ENCODE results near the gene CCDC146. TPM values are rescaled to one million over a fixed set of nuclear protein-coding genes. Genes with fewer than 3 reads are reported as not detected.

CCDC146 gene
- total RNA-seq, 6 donors from 2014 or later: 3.6 to 62.4 (median 18.7) TPM

DNA sequence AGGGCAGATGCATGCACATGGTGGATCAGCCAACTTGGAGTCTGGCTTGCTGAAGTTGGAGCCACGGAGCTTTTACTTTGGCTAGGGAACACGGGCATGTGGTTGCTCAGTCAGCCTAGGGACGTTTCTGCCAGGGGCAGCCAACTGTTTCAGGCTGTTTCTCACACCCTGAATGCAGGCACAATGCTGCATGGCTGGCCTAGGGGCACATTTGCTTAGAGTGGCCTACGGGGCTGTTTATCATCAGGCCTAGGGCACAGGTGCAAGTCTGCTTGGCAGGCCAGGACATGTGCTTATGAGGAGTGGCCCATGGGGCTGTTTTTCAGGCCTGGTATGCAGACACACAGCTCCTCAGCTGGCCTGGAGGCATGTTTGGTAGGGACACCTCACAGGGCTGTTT is 186.4 kb downstream of the CCDC146 start:
- no peak for ATAC-seq (ENCODE audit: low FRiP score in 2 of 2)
- H3K4me1 ChIP-seq: peaks cover 0 to 10% (median 4%) of the 10 kb centered on the region in 4 donors
- WGBS, 2 donors: 86% methylated on average over 4 of the region's 4 CpGs; no CpG with 5 or more reads in 1 of the 2 donors

GRCh38 chr7:77309714-77310220 is 187.4 kb downstream of the CCDC146 start:
- peaks cover 0 to 10% (median 4%) of the 10 kb centered on the region in 4 donors for H3K4me1 ChIP-seq
- H3K27ac ChIP-seq: no peak overlapping the region
- peaks cover 0 to under 1% (median 0%) of the 10 kb centered on the region in 4 donors for H3K9me3 ChIP-seq
- no peaks in the 10 kb centered on the region for H3K27me3 ChIP-seq
- WGBS, 2 donors: 84% methylated on average over 1 of the region's 1 CpG
- H3K4me3 ChIP-seq: no peak overlapping the region
- H3K36me3 ChIP-seq: peaks cover 0 to 28% (median 19%) of the 10 kb centered on the region in 4 donors
- DNase-seq: no peak
- ATAC-seq (ENCODE audit: low FRiP score in 2 of 2): no peak
- TF ChIP-seq POLR2A (IDR thresholded peaks at IDR 0.05) (no peak), EP300 (IDR thresholded peaks at IDR 0.05) (no peak), POLR2AphosphoS5 (IDR thresholded peaks at IDR 0.05) (no peak)
- TF ChIP-seq, protein P1, sequence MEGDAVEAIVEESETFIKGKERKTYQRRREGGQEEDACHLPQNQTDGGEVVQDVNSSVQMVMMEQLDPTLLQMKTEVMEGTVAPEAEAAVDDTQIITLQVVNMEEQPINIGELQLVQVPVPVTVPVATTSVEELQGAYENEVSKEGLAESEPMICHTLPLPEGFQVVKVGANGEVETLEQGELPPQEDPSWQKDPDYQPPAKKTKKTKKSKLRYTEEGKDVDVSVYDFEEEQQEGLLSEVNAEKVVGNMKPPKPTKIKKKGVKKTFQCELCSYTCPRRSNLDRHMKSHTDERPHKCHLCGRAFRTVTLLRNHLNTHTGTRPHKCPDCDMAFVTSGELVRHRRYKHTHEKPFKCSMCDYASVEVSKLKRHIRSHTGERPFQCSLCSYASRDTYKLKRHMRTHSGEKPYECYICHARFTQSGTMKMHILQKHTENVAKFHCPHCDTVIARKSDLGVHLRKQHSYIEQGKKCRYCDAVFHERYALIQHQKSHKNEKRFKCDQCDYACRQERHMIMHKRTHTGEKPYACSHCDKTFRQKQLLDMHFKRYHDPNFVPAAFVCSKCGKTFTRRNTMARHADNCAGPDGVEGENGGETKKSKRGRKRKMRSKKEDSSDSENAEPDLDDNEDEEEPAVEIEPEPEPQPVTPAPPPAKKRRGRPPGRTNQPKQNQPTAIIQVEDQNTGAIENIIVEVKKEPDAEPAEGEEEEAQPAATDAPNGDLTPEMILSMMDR (IDR thresholded peaks at IDR 0.05): no peak

More for the DNA sequence above, 186.4 kb downstream of the CCDC146 start:
- H3K27me3 ChIP-seq: no peaks in the 10 kb centered on the region
- no peak overlapping the region for H3K27ac ChIP-seq
- H3K4me3 ChIP-seq: no peak overlapping the region
- no peak for DNase-seq
- TF ChIP-seq POLR2AphosphoS5 (IDR thresholded peaks at IDR 0.05) (no peak), EP300 (IDR thresholded peaks at IDR 0.05) (no peak), POLR2A (IDR thresholded peaks at IDR 0.05) (no peak)
- TF ChIP-seq, protein P1 (IDR thresholded peaks at IDR 0.05): no peak
- peaks cover 0 to 20% (median 17%) of the 10 kb centered on the region in 4 donors for H3K36me3 ChIP-seq
- H3K9me3 ChIP-seq: peaks cover 0 to 6% (median 0%) of the 10 kb centered on the region in 4 donors

- no peak for ATAC-seq (ENCODE audit: low FRiP score in 2 of 2)
- no peak overlapping the region for H3K27ac ChIP-seq
- H3K4me3 ChIP-seq: no peak overlapping the region
- H3K9me3 ChIP-seq: no peaks in the 10 kb centered on the region
- TF ChIP-seq EP300 (IDR thresholded peaks at IDR 0.05): no peak
- no peak for TF ChIP-seq POLR2AphosphoS5 (IDR thresholded peaks at IDR 0.05)
- TF ChIP-seq, protein P1 (IDR thresholded peaks at IDR 0.05): no peak
- TF ChIP-seq POLR2A (IDR thresholded peaks at IDR 0.05): no peak
- DNase-seq: no peak
- peaks cover 0 to 38% (median 19%) of the 10 kb centered on the region in 4 donors for H3K36me3 ChIP-seq
- no peaks in the 10 kb centered on the region for H3K27me3 ChIP-seq
- H3K4me1 ChIP-seq: peaks cover 0 to 10% (median 4%) of the 10 kb centered on the region in 4 donors
- 88 to 95% methylated on average over 5 of the region's 5 CpGs for WGBS, 2 donors
Measured at GRCh38 chr7:77310982-77311381, 188.6 kb downstream of the CCDC146 start.

DNA sequence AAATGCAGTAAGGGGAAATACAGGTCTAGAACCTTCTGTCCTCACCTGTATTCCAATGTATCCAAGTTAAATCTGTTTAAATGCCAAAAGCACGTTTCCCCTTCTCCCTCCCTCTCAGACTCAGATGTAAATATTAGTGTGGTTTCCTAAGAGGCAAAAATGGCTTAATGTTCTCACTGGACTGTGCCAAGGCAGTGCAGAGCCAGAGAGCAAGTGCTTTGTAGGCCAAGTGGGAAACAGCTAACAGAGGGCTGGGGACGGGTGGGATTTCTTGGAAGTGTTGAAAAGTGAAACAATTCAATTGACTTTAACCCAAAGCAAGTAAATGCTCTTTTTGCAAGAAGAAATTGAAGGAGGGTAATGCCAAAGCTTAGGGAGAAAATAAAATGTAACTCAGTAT is 190.7 kb downstream of the CCDC146 start:
- Histone ChIP-seq H3K4me1 (peaks cover 0 to 10% (median 2%) of the 10 kb centered on the region in 4 donors), H3K27me3 (no peaks in the 10 kb centered on the region), H3K9me3 (no peaks in the 10 kb centered on the region), H3K27ac (no peak overlapping the region), H3K4me3 (no peak overlapping the region), H3K36me3 (peaks cover 5 to 45% (median 21%) of the 10 kb centered on the region in 4 donors)
- 56 to 57% methylated on average over 2 of the region's 2 CpGs for WGBS, 2 donors
- no peak for ATAC-seq (ENCODE audit: low FRiP score in 2 of 2)
- DNase-seq: no peak
- TF ChIP-seq POLR2A (IDR thresholded peaks at IDR 0.05) (no peak), POLR2AphosphoS5 (IDR thresholded peaks at IDR 0.05) (no peak), EP300 (IDR thresholded peaks at IDR 0.05) (no peak)
- TF ChIP-seq, protein P1 (IDR thresholded peaks at IDR 0.05): no peak

All from upper lobe of left lung (tissue), 6 donors.